ENCODE data around the gene OAF. TPM values are rescaled to one million over a fixed set of nuclear protein-coding genes. Genes with fewer than 3 reads are reported as not detected.

Gene OAF
- total RNA-seq, 3 donors from 2014 or later (not counting 1 experiment from before 2014, with no cell fraction given), result 2.8 to 5.1 (median 3.8) TPM

- H3K4me3 ChIP-seq (ENCODE audit: low read length), result no peak overlapping the region
- Mint-ChIP-seq H3K4me1 (no peaks in the 10 kb centered on the region), H3K9me3 (no peaks in the 10 kb centered on the region), H3K36me3 (no peaks in the 10 kb centered on the region), H3K27me3 (ENCODE audit: low read depth in 2 of 2) (peaks cover 26 to 36% of the 10 kb centered on the region in 2 donors), H3K4me3 (no peak overlapping the region), H3K27ac (no peak overlapping the region)
- DNase-seq, result peak; percentile 25 to 65
- H3K27ac ChIP-seq (ENCODE audit: low read length), result no peak overlapping the region
- intact Hi-C loops (cut with micrococcal nuclease), result no loop called here
- TF ChIP-seq CTCF (IDR thresholded peaks at IDR 0.05), result peak; percentile 57
- WGBS (ENCODE audit: insufficient coverage), result 14% methylated on average over 8 of the region's 8 CpGs
- peaks cover 9% of the 10 kb centered on the region for H3K27me3 ChIP-seq (ENCODE audit: control insufficient read depth, insufficient read depth, low read length)
- no peaks in the 10 kb centered on the region for H3K4me1 ChIP-seq (ENCODE audit: control insufficient read depth, insufficient read depth, low read length)
- H3K36me3 ChIP-seq (ENCODE audit: control insufficient read depth, insufficient read depth, low read length), result no peaks in the 10 kb centered on the region
- peak in 2 of 3 donors; percentile 36 to 59 for ATAC-seq
- no peaks in the 10 kb centered on the region for H3K9me3 ChIP-seq (ENCODE audit: control insufficient read depth, insufficient read depth, low read length)
Observed at GRCh38 chr11:120235024-120235628, 24.3 kb downstream of the OAF start.

- no peak for DNase-seq
- intact Hi-C loops (cut with micrococcal nuclease), result no loop called here
- Histone ChIP-seq H3K27me3 (ENCODE audit: control insufficient read depth, insufficient read depth, low read length) (peaks cover 9% of the 10 kb centered on the region), H3K9me3 (ENCODE audit: control insufficient read depth, insufficient read depth, low read length) (no peaks in the 10 kb centered on the region), H3K4me3 (ENCODE audit: low read length) (no peak overlapping the region), H3K36me3 (ENCODE audit: control insufficient read depth, insufficient read depth, low read length) (no peaks in the 10 kb centered on the region), H3K27ac (ENCODE audit: low read length) (no peak overlapping the region), H3K4me1 (ENCODE audit: control insufficient read depth, insufficient read depth, low read length) (no peaks in the 10 kb centered on the region)
- TF ChIP-seq CTCF (IDR thresholded peaks at IDR 0.05), result no peak
- Mint-ChIP-seq H3K27me3 (ENCODE audit: low read depth in 2 of 2) (peaks cover 38 to 47% of the 10 kb centered on the region in 2 donors), H3K4me1 (no peaks in the 10 kb centered on the region), H3K36me3 (no peaks in the 10 kb centered on the region), H3K9me3 (no peaks in the 10 kb centered on the region), H3K4me3 (no peak overlapping the region), H3K27ac (no peak overlapping the region)
- ATAC-seq, result no peak
- WGBS (ENCODE audit: insufficient coverage), result 30% methylated on average over 3 of the region's 5 CpGs
Observed at GRCh38 chr11:120236169-120237107, 25.6 kb downstream of the OAF start.

- no peak for TF ChIP-seq CTCF (IDR thresholded peaks at IDR 0.05)
Observed at GRCh38 chr11:120238968-120239620, 28.3 kb downstream of the OAF start.

More at GRCh38 chr11:120238968-120239620, 28.3 kb downstream of the OAF start:
- 81% methylated on average over 9 of the region's 11 CpGs for WGBS (ENCODE audit: insufficient coverage)
- H3K4me1 Mint-ChIP-seq, result no peaks in the 10 kb centered on the region
- no peaks in the 10 kb centered on the region for H3K36me3 Mint-ChIP-seq
- Histone ChIP-seq H3K9me3 (ENCODE audit: control insufficient read depth, insufficient read depth, low read length) (no peaks in the 10 kb centered on the region), H3K27me3 (ENCODE audit: control insufficient read depth, insufficient read depth, low read length) (peaks cover 9% of the 10 kb centered on the region), H3K27ac (ENCODE audit: low read length) (no peak overlapping the region), H3K36me3 (ENCODE audit: control insufficient read depth, insufficient read depth, low read length) (no peaks in the 10 kb centered on the region), H3K4me3 (ENCODE audit: low read length) (no peak overlapping the region), H3K4me1 (ENCODE audit: control insufficient read depth, insufficient read depth, low read length) (no peaks in the 10 kb centered on the region)
- H3K9me3 Mint-ChIP-seq, result no peaks in the 10 kb centered on the region
- H3K4me3 Mint-ChIP-seq, result no peak overlapping the region
- intact Hi-C loops (cut with micrococcal nuclease), result no loop called here
- H3K27ac Mint-ChIP-seq, result no peak overlapping the region
- no peak for ATAC-seq
- DNase-seq, result no peak
- H3K27me3 Mint-ChIP-seq (ENCODE audit: low read depth in 2 of 2), result peaks cover 54 to 59% of the 10 kb centered on the region in 2 donors
